Pancreas (tissue), 10 donors: Measurements from ENCODE around the gene ZNF766. TPM values are rescaled to one million over a fixed set of nuclear protein-coding genes. Genes with fewer than 3 reads are reported as not detected.

Source experiments
- ATAC-seq, 4 donors: fragments of 200-7000 bp; cut with Tn5 transposase; one replicate each; pipeline versions ENCODE4 v1.8.0 to v1.9.1; 2020; ENCODE audit warnings: mild to moderate bottlenecking in 4 of 4, moderate library complexity in 4 of 4
- DNase-seq, 6 donors: peaks; one replicate each; pipeline ENCODE4 v3.0.0-alpha.2; 2020
- FAIRE-seq: peaks from 2 replicates; lab custom pipeline; 2012; peaks lifted over from hg19 to GRCh38; lab: Jason Lieb, UNC
- H3K27ac ChIP-seq, 4 donors: fragments of 200-600 bp; sonication (generic); 1 replicate in 3 of 4; 2 replicates in 1 of 4; pipeline versions ENCODE4 v1.5.0 to v1.8.0; 2020
- H3K27me3 ChIP-seq, 4 donors: fragments of 200-600 bp; one replicate each; pipeline ENCODE4 v1.8.0; 2021
- H3K36me3 ChIP-seq, 3 donors: fragments of 200-600 bp; sonication (generic) in 1 of 3; one replicate each; pipeline versions ENCODE4 v1.5.0 to v1.8.0; 2020 to 2021
- H3K4me1 ChIP-seq, 3 donors: fragments of 200-600 bp; one replicate each; pipeline ENCODE4 v1.8.0; 2021
- H3K4me3 ChIP-seq, 4 donors: fragments of 200-600 bp; sonication (generic) in 2 of 4; one replicate each; pipeline versions ENCODE4 v1.5.0 to v1.8.0; 2020 to 2021
- H3K9me3 ChIP-seq, 4 donors: fragments of 200-600 bp; one replicate each; pipeline ENCODE4 v1.8.0; 2021
- CTCF ChIP-seq, 4 donors: fragments of 200-600 bp; sonication (generic) in 3 of 4; IDR thresholded peaks; one replicate each; pipeline versions ENCODE4 v1.5.0 to v1.8.0; 2021; ENCODE audit warnings: antibody characterized with exemption in 4 of 4
- WGBS, 2 donors: extraction: QIAGEN DNeasy Blood & Tissue Kit; methylation state at CpG; one replicate each; pipeline ENCODE4 v1.1.7; 2013; 5-methylcytosine and 5-hydroxymethylcytosine counted together
- intact Hi-C, 3 donors: fragments of 100-400 bp; cut with DNase I; formaldehyde crosslinking; loops; one replicate each; pipeline versions ENCODE4 v1.11.1 to v1.14.2; 2022
- polyA plus RNA-seq, 2 donors: library from polyadenylated mRNA; stranded (reverse); fragments of 200-250 nt; gene quantifications; one replicate each; pipeline ENCODE4 v1.2.3, GENCODE V29; 2013
- total RNA-seq, 6 donors: library from RNA; stranded (reverse); fragmentation: NEBNext Ultra II Directional in 4 of 6; extraction: Animal tissue kit (Norgen Biotek cat#: 25700) in 4 of 6; gene quantifications; one replicate each; pipeline versions ENCODE4 v1.2.1 to v1.2.4, GENCODE V29; 2021 to 2023
- donor health status: healthy with polysubstance abuse.
- donor health status: DM: no; HTN: no; CAD: no; lungs with moderate emphysema.
- donor health status: DM: no; HTN: no; CAD: no.
- donor health status: control.
- donor health status: control.
- donor health status: Bipolar disorder and iron deficiency.
- donor health status: DM: yes; HTN: yes; CAD: no.
- donor health status: DM: no; HTN: no; CAD: no.
- donor health status: DM: no; HTN: no; CAD: no.
- donor health status: DM: yes; HTN: yes; CAD: no.

ZNF766 gene
- 10 to 100 TPM in 1 of 6 donors, 1 to 10 TPM in 5; 4.9 to 12.5 (median 7.2) TPM for total RNA-seq
- 1 to 10 TPM; 2.1 to 4.0 TPM for polyA plus RNA-seq

GRCh38 chr19:52269338-52270261 lies at the start of gene ZNF766:
Gene ZNF766, plus strand, starts transcription at chr19:52269587. Its CDS starts 27 bp downstream, at chr19:52269614.
- no peak for TF ChIP-seq CTCF (IDR thresholded peaks at IDR 0.05)
- Histone ChIP-seq H3K27me3 (no peaks in the 10 kb centered on the region), H3K27ac (peak within 1 kb of the TSS; percentile 90 to 96 (median 94)), H3K9me3 (no peaks in the 10 kb centered on the region), H3K36me3 (no peaks in the 10 kb centered on the region), H3K4me3 (peak within 1 kb of the TSS; percentile 91 to 98 (median 96)), H3K4me1 (peaks cover 0 to 7% (median 5%) of the 10 kb centered on the region in 3 donors)
- 0 to 1% methylated on average over 70 of the region's 70 CpGs for WGBS, 2 donors
- intact Hi-C loops = no loop called here
- ATAC-seq = peak; percentile 100
- FAIRE-seq = peak; percentile 37
- peak; percentile 96 to 99 (median 98) for DNase-seq

DNA sequence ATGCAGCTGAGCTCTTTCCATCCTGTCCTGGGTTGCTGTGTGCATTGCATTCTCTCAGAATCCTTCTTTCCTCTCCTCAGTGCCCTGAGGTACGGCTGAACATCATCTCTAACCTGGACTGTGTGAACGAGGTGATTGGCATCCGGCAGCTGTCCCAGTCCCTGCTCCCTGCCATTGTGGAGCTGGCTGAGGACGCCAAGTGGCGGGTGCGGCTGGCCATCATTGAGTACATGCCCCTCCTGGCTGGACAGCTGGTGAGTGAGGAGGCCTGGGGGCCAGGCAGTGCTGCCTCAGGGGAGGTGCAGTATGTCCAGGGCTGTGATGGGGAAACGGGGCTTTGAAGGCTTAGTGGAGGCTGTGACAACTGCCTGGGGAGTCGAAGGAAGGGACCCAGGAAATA lies 49.8 kb upstream of the ZNF766 start:
- intact Hi-C loops = no loop called here
- FAIRE-seq (no peak), ATAC-seq (no peak), DNase-seq (no peak)
- H3K27me3 ChIP-seq = no peaks in the 10 kb centered on the region
- no peaks in the 10 kb centered on the region for H3K9me3 ChIP-seq
- H3K4me3 ChIP-seq = no peak overlapping the region
- no peak for TF ChIP-seq CTCF (IDR thresholded peaks at IDR 0.05)
- H3K36me3 ChIP-seq = peaks cover 9 to 93% (median 78%) of the 10 kb centered on the region in 3 donors
- whole genome bisulfite sequencing, 2 donors = 93 to 97% methylated on average over 8 of the region's 8 CpGs
- no peak overlapping the region for H3K27ac ChIP-seq
- H3K4me1 ChIP-seq = no peaks in the 10 kb centered on the region

- FAIRE-seq (no peak), ATAC-seq (no peak), DNase-seq (no peak)
- Histone ChIP-seq H3K36me3 (peaks cover 4 to 87% (median 78%) of the 10 kb centered on the region in 3 donors), H3K9me3 (no peaks in the 10 kb centered on the region), H3K27ac (no peak overlapping the region), H3K27me3 (no peaks in the 10 kb centered on the region), H3K4me3 (no peak overlapping the region), H3K4me1 (no peaks in the 10 kb centered on the region)
- no peak for TF ChIP-seq CTCF (IDR thresholded peaks at IDR 0.05)
- intact Hi-C loops = no loop called here
- WGBS, 2 donors = 96 to 98% methylated on average over 6 of the region's 6 CpGs
Measured at GRCh38 chr19:52221031-52221430, 48.4 kb upstream of the ZNF766 start.

GRCh38 chr19:52221831-52222375 lies 47.5 kb upstream of the ZNF766 start:
- no peak for TF ChIP-seq CTCF (IDR thresholded peaks at IDR 0.05)
- peaks cover 11 to 87% (median 76%) of the 10 kb centered on the region in 3 donors for H3K36me3 ChIP-seq
- no peaks in the 10 kb centered on the region for H3K4me1 ChIP-seq
- no peak for FAIRE-seq
- WGBS, 2 donors = 87 to 94% methylated on average over 7 of the region's 7 CpGs
- H3K27me3 ChIP-seq = no peaks in the 10 kb centered on the region
- no peak for DNase-seq
- H3K27ac ChIP-seq = no peak overlapping the region
- intact Hi-C loops = no loop called here
- H3K4me3 ChIP-seq = no peak overlapping the region
- no peaks in the 10 kb centered on the region for H3K9me3 ChIP-seq
- ATAC-seq = no peak
